ENCODE data around the gene RFX1.

Gene RFX1

DNA sequence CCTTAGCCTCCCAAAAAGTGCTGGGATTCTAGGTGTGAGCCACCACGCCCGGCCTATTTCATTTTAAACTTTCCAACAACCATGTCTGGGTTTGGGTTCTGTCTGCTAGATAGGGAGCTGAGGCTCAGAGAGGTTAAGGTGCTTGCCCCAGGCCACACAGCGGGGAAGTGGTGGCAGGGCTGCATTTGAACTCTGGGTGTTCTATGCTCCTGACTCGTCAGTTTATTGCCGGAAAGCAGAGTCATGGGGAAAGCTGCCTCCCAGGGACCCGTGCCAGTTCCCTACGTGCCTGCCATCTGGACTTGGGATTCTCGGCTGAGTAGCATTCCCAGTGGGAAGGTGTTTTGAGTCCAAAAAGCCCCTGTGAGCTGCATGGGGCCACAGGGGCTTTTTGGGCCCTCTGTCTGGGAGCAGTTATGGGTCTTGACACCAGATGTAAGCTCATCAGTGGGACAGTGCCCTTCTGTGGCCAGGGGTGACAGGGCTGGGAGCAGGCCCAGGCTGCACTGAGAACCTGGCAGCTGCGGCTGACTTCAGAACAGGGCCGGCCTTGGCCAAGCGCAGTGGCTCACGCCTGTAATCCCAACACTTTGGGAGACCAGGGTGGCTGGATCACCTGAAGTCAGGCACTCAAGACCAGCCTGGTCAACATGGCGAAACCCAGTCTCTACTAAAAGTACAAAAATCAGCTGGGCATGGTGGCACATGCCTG lies 10.9 kb downstream of the RFX1 start:
- H3K36me3 Mint-ChIP-seq (ENCODE audit: low read depth) = peaks cover 29% of the 10 kb centered on the region
- no peak overlapping the region for H3K4me3 Mint-ChIP-seq
- no peak overlapping the region for H3K27ac Mint-ChIP-seq
- peaks cover 5% of the 10 kb centered on the region for H3K9me3 Mint-ChIP-seq
- TF ChIP-seq, protein P1, sequence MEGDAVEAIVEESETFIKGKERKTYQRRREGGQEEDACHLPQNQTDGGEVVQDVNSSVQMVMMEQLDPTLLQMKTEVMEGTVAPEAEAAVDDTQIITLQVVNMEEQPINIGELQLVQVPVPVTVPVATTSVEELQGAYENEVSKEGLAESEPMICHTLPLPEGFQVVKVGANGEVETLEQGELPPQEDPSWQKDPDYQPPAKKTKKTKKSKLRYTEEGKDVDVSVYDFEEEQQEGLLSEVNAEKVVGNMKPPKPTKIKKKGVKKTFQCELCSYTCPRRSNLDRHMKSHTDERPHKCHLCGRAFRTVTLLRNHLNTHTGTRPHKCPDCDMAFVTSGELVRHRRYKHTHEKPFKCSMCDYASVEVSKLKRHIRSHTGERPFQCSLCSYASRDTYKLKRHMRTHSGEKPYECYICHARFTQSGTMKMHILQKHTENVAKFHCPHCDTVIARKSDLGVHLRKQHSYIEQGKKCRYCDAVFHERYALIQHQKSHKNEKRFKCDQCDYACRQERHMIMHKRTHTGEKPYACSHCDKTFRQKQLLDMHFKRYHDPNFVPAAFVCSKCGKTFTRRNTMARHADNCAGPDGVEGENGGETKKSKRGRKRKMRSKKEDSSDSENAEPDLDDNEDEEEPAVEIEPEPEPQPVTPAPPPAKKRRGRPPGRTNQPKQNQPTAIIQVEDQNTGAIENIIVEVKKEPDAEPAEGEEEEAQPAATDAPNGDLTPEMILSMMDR (IDR thresholded peaks at IDR 0.05; ENCODE audit: unreplicated experiment in 3 of 3) = no peak
- H3K4me1 Mint-ChIP-seq = no peaks in the 10 kb centered on the region
- no peaks in the 10 kb centered on the region for H3K27me3 Mint-ChIP-seq (ENCODE audit: low read depth)

DNA sequence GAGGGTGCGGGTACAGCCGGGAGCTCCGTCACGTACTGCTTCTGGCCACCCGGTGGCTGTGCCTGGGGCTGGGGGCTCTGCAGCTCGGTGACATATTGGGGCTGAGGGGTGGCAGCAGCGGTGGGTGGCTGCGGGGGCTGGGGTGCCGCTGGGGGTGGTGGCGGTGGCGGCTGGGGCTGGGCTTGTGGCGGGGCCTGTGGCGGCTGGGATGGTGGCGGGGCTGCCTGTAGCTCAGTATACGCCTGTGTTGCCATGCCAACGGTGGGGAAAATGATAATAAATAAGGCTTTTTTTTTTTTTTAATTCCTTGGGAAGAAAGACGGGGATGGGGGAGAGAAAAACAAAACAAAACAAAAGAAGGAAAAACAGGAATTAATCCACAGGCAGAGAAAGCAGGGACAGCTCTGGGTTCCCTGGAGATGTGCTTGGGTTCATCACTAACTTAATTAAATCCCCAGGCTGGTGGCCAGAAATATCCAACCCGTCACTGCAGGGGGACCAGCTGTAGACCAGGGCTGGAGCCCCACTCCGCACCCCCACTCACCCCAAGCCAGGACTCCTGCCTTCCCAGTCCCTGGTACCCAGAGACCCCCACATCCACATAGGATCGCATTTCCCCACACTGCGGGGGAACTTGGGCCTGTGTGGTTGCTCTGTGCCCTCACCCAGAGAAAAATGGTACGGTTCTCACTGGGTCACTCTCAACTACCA lies 12.4 kb downstream of the RFX1 start:
- TF ChIP-seq, protein P1 (IDR thresholded peaks at IDR 0.05; ENCODE audit: unreplicated experiment in 3 of 3) = no peak
- H3K27me3 Mint-ChIP-seq (ENCODE audit: low read depth) = no peaks in the 10 kb centered on the region
- peaks cover 8% of the 10 kb centered on the region for H3K4me1 Mint-ChIP-seq
- H3K4me3 Mint-ChIP-seq = no peak overlapping the region
- peaks cover 30% of the 10 kb centered on the region for H3K36me3 Mint-ChIP-seq (ENCODE audit: low read depth)
- peaks cover 2% of the 10 kb centered on the region for H3K9me3 Mint-ChIP-seq
- peak overlapping the region in 1 of 3 experiments; percentile 61 for H3K27ac Mint-ChIP-seq

DNA sequence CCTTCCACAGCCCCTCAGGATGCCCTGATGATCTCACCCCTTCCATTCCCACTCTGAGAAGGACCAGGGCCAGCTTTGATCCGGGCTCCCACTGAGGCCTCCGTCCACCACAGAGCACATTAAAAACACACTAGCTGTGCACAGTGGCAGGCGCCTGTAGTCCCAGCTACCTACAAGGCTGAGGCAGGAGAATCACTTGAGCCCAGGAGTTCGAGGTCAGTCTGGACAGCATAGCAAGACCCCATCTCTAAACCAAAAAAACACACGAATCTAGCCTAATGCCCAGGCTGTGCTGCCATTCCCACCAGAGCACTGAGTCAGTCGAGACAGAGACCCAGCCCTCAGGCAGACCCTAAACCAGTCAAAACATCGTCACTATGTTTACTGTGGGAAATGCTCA lies 14.1 kb downstream of the RFX1 start:
- Mint-ChIP-seq H3K4me1 (peaks cover 13% of the 10 kb centered on the region), H3K36me3 (ENCODE audit: low read depth) (peaks cover 20% of the 10 kb centered on the region), H3K27ac (no peak overlapping the region), H3K4me3 (no peak overlapping the region), H3K27me3 (ENCODE audit: low read depth) (no peaks in the 10 kb centered on the region), H3K9me3 (no peaks in the 10 kb centered on the region)
- TF ChIP-seq, protein P1 (IDR thresholded peaks at IDR 0.05; ENCODE audit: unreplicated experiment in 3 of 3) = no peak

DNA sequence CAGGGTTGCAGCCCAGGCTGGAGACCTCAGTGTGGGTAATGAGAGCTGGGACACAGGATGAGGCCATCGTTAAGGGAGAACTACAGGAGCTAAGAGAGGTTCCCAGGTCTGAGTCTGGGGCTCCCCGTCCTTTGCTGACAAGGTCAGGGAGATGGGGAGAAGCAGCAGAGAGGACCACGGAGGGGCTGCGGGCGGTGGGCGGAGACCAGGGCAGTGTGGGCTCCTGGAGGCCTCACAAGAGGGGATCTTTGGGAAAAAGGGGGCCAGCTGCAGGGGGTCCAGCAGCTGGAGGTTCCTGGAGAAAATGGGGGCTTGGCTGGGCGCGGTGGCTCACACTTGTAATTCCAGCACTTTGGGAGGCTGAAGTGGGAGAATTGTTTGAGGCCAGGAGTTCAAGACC lies 16.0 kb downstream of the RFX1 start:
- H3K27me3 Mint-ChIP-seq (ENCODE audit: low read depth) = no peaks in the 10 kb centered on the region
- peaks cover 22% of the 10 kb centered on the region for H3K4me1 Mint-ChIP-seq
- H3K36me3 Mint-ChIP-seq (ENCODE audit: low read depth) = peaks cover 20% of the 10 kb centered on the region
- no peaks in the 10 kb centered on the region for H3K9me3 Mint-ChIP-seq
- no peak overlapping the region for H3K4me3 Mint-ChIP-seq
- TF ChIP-seq, protein P1 (IDR thresholded peaks at IDR 0.05; ENCODE audit: unreplicated experiment in 3 of 3) = no peak
- peak overlapping the region; percentile 42 to 79 (median 48) for H3K27ac Mint-ChIP-seq

DNA sequence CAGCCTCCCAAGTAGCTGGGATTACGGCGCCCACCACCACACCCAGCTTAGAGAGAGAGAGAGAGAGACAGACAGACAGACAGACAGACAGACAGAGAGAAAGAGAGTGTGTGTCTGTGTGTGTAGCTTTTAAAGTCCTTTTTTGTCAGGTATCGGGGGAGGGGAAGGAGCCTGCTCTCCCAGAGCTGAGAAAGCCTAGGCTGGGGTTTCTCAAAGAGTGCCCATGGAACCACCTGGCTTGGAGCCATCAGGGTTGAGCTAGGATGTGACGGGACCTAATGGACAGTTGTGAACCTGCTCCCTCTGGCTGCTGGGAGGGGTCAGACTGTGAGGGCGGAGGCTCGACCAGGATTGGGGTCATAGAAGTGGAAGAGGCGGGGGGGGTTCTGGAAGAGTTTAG lies 16.6 kb downstream of the RFX1 start:
- Mint-ChIP-seq H3K36me3 (ENCODE audit: low read depth) (peaks cover 20% of the 10 kb centered on the region), H3K27ac (peak overlapping the region; percentile 42 to 79 (median 48)), H3K27me3 (ENCODE audit: low read depth) (no peaks in the 10 kb centered on the region), H3K4me1 (peaks cover 22% of the 10 kb centered on the region), H3K4me3 (no peak overlapping the region), H3K9me3 (no peaks in the 10 kb centered on the region)
- TF ChIP-seq, protein P1 (IDR thresholded peaks at IDR 0.05; ENCODE audit: unreplicated experiment in 3 of 3) = no peak
